ENCODE results near the gene AK6. TPM values are rescaled to one million over a fixed set of nuclear protein-coding genes. Genes with fewer than 3 reads are reported as not detected.
"Not testable (repeated sequence)": the region's sequence is repeated elsewhere in the genome, so short reads cannot be mapped to it uniquely, and the experiment has no call there.

The AK6 gene
- 29.1 TPM for total RNA-seq

DNA sequence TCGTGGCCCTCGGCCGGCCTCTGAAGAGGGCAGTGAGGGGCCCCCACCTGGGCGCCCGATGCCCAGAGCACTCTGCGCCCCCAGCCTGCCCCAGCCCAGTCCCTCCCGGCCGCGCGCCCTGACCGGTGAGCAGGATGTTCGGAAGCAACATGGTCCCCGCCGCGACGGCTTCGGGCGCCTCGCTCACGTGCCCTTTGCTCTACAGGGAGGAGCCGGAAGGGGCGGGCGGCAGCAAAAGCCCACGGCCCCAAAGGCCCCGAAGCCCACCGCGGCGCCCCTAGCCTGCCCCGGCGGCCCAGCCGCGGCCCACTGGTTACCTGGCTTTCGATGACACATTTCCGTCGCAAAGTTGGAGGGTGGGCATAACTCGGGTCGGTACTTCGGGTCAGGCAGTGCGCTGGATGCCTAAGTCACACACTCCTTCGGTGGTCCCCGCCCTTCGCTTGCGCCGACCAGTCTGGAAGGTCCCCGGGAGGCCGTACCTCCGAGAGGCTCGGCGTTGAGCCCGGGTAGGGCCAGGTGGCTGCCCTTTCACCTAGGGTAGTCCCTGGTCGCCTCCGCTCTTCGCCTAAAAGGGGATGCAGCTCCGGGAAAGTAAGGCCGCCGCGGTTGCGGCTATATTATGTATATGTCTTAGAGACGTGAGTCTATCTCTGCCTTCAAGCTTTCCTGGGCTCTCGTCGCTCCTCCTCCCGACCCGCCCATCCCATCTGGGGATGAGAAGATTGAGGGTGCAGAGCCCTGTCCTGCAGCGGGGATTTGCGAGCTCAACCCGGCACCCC is at the start of gene AK6, which contains the start of the genes RAD17 and TAF9:
TSS of gene AK6 (minus strand) at position 181 of the 782 bp plus-strand sequence. CDS start at position 151, 30 bp downstream.
TSS of gene RAD17 (plus strand) at position 479 of the 782 bp plus-strand sequence. CDS start 2,391 bp downstream, outside the sequence.
TSS of gene TAF9 (minus strand) at position 181 of the 782 bp plus-strand sequence. CDS start 3,783 bp downstream, outside the sequence.
- peak; percentile 91 for DNase-seq (ENCODE audit: low spot score)

DNA sequence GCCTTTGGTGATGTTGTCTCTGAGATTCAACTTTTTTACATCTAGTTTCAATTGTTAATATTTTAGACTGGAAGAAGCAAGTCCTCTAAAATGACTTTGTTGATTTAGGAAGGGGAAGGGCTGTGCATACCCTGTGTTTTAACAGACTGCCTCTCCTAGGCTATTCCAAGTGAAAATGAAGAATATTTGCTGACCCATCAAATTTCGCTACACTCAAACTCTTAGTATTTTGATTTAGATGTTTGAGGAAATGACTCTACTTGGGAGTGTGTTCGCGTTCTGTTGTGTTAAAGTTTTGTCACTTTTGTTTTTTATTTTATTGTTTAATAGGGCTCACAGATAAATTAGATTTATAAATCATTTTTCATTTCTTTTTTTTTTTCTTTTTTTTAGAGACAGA is 49.2 kb upstream of the AK6 start:
- no peak for DNase-seq (ENCODE audit: low spot score)

- no peak for DNase-seq (ENCODE audit: low spot score)
Observed at GRCh38 chr5:69416699-69417098, 47.4 kb upstream of the AK6 start.

DNA sequence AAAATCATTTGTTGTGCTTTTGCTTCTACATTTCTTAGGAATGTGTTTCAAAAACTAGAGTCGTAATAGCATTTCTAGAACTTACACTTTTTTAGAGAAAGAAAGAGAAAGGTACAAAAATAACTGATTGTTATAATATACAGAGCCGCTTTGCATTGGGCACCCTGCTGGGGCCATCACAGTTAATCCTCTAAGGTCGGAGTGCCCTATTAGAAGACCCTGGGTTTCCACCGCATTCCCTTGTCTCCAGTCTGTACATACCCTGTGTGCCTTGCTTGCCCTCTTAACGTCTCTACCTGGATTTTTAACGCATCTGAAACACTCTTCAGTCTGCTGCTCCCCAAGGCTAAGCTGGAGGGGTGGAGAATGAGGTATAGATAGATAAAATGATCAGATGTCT is 46.9 kb upstream of the AK6 start:
- DNase-seq (ENCODE audit: low spot score) = no peak

GRCh38 chr5:69415584-69415958 is 46.3 kb upstream of the AK6 start:
- no peak for DNase-seq (ENCODE audit: low spot score)

DNA sequence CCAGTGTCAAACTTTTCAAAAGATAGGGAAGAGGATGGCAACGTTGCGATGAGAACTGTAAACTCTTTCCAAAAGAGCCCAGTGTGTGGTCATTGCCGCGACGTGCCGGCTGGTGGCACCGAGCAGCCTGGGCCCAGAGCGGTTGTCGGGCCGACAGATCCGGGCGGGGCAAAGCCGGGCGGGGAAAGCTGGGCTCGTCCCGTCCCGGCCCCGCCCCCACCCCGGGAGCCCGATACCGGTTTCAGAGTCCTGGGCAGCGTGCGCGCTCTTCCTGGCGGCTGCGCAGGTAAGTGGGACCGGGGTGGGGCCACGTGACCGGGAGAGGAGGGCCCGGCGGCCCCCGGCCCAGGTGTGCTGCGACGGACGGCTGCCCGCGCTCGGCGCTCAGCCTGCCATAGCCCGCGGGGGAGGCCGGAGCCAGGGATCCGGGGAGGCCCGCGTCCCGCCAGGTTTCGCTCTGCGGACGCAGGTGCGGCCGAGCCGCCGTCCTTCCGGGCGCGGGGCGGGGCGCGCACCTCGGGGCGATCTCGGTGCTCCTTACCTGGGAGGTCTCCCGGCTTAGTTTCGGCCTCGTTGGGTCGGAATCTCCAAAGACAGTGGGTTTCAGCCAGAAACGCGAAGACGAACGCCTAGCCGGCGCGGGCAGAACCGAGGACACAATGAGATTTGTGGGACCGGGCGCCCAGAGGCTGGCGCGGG is 45.7 kb upstream of the AK6 start, which contains the start of gene MARVELD2:
TSS of gene MARVELD2 (plus strand) at position 232 of the 699 bp plus-strand sequence. CDS start 4,270 bp downstream, outside the sequence.
- DNase-seq (ENCODE audit: low spot score) = peak; percentile 88

DNA sequence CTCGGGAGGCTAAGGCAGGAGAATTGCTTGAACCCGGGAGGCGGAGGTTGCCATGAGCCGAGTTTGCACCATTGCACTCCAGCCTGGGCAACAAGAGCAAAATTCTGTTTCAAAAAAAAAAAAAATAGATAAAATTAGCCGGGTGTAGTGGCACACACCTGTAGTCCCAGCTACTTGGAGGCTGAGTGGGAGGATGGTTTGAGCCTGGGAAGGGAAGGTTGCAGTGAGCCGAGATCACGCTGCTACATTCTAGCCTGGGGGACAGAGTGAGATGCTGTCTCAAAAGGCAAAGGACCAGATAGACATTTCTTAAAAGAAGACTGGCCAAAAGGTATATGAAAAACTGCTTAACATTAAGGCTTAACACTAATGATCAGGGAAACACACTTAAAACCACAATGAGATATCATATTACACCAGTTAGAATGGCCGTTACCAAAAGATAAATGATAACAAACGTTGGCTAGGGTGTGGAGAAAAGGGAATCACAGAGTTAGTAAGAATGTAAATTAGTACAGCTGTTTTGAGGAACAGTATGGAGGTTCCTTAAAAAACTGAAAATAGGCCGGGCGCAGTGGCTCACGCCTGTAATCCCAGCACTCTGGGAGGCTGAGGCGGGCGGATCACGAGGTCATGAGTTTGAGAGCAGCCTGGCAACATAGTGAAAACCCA is 35.5 kb upstream of the AK6 start:
- DNase-seq (ENCODE audit: low spot score) = no peak

DNA sequence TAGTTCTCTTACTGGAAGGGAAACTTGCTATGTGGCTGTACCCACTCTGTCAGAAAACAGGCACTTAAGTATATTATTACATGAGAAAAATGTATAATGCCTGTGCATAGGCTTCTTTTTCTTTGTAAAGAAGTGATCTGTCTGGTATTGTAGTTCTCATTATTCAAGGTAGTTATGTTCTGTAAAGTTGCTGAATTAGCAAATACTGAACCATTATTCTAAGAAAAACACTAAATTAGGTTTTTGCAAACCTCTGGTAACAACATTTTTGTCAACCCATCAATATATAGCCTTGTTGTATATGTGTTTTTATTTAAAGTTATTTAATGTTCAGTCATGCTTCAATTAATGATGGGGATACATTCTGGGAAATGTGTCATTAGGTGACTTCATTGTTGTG is 9.1 kb upstream of the AK6 start:
- DNase-seq (ENCODE audit: low spot score) = no peak

- DNase-seq (ENCODE audit: low spot score) = no peak
Observed at GRCh38 chr5:69374911-69375446, 5.7 kb upstream of the AK6 start.

DNA sequence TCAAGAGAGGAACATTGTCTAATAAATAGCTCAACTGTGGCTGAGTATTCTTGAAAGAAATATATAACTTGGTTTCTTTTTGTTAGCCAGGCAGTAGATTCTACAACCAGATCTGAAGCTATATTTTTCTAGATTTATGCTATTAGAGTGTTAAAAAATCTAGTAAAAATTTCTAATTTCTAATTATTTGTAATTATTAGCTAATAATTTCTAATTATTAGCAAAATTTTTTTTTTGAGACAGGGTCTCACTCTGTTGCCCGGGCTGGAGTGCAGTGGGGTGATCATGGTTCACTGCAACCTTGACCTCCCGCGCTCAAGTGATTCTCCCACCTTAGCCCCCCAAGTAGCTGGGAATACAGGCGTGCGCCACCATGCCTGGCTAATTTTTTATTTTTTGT is 3.1 kb upstream of the AK6 start:
- DNase-seq (ENCODE audit: low spot score) = no peak

GRCh38 chr5:69370335-69370734 is 1.0 kb upstream of the AK6 start:
- DNase-seq (ENCODE audit: low spot score) = not testable (repeated sequence)

GRCh38 chr5:69368458-69369339 is 621 bp downstream of the AK6 start:
- no peak for DNase-seq (ENCODE audit: low spot score)

DNA sequence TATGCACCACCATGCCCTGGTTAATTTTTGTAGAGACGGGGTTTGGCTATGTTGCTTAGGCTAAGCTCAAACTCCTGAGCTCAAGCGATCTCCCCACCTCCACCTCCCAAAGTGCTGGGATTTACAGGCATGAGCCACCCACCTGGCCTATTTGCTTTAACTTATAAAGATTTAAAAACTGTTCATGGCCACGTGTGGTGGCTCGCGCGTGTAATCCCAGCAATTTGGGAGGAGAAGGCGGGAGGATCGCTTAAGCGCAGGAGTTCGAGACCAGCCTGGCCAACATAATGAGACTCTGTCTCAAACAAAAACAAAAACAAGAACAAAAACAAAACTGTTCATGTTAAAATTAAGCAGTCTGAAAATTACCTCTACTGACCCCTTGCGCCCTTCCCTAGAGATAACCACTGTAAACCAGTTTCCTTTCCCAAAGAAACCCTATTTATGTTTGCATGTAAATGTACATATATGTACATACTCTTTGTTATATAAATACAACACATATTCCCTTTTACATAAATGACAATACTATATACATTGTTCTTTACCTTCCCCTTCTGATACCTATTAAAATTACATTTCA is 1.5 kb downstream of the AK6 start:
- DNase-seq (ENCODE audit: low spot score) = no peak

DNA sequence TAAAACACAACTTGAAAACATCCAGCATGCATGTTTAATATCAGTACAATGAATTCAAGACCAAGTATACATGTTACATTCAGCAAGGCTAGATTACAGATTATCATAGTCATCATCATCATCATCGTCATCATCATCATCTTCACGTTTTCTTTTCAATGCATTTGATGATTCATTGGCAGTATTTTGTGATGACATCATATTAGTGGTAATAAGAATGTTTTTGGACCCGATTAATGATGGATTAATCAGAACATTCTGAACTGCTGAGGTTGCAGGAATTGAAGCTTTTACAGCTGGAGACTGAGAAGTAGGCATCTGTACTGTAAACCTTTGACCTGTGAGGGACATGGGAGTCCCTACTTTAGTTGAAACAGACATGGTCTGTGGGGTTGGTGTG is 4.5 kb downstream of the AK6 start:
- no peak for DNase-seq (ENCODE audit: low spot score)

DNA sequence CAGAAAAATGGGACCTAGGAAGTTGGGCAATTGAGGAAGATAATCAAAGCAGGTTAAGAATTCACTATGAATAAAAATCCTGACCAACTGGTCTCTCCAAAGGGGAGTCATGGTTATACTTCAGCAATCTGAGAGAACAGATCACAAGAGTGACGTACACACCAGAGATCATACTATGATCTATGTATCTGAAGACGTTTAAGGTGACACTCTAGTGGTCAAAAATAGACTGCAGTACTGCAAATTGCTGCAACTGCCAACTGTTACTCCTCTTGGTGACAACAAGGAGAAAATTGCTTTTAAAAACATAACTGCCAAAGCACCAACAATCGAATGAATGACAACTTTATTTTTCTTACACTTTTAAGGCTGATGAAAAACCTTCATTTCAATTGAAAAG is 4.9 kb downstream of the AK6 start:
- no peak for DNase-seq (ENCODE audit: low spot score)

GRCh38 chr5:69360442-69360841 is 8.9 kb downstream of the AK6 start:
- no peak for DNase-seq (ENCODE audit: low spot score)

- no peak for DNase-seq (ENCODE audit: low spot score)
Observed at GRCh38 chr5:69359699-69360098, 9.6 kb downstream of the AK6 start.

- no peak for DNase-seq (ENCODE audit: low spot score)
Observed at GRCh38 chr5:69350664-69351063, 18.7 kb downstream of the AK6 start.

DNA sequence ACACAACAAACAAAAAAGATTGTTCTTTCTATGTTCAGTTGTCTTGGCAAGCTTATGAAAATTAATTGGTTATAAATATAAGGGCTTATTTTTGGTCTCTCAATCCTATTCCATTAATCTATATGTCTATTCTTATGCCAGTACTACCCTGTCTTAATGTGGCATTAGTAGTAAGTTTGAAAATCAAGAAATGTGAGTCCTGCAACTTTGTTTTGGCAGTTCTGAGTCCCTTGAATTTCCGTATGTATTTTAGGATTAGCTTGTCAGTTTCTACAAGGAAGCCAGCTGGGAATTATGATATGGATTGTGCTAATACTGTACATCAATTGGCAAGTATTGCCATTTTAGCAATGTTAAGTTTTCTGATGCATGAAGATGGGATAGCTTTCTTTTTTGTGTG is 26.2 kb downstream of the AK6 start:
- DNase-seq (ENCODE audit: low spot score) = no peak

- no peak for DNase-seq (ENCODE audit: low spot score)
Observed at GRCh38 chr5:69341520-69342161, 27.7 kb downstream of the AK6 start.
